HS-5 (cell line): ENCODE data around the gene GJC1.

Experiments
- DNase-seq: peaks from one replicate; pipeline ENCODE4 v3.0.0-alpha.2; 2012; ENCODE audit warnings: low read depth

The GJC1 gene

DNA sequence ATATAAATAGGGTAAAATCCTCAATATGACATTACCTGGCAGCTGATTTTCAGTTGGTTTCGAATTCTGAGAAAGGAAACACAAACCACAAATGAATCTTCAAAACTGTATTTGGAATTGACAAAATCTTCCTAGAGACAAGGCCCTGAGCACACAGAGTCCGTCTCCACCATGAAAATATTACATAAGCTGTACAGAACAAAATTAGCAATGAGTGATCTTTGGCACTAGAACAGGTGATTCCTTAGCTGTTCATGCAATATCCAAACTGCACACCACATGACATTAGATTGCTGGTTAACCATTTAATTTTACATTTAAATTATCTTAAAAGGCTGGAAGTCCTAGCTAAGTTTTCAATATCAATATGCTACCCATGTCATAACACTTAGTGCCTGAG is 31.7 kb downstream of the GJC1 start:
- no peak for DNase-seq

DNA sequence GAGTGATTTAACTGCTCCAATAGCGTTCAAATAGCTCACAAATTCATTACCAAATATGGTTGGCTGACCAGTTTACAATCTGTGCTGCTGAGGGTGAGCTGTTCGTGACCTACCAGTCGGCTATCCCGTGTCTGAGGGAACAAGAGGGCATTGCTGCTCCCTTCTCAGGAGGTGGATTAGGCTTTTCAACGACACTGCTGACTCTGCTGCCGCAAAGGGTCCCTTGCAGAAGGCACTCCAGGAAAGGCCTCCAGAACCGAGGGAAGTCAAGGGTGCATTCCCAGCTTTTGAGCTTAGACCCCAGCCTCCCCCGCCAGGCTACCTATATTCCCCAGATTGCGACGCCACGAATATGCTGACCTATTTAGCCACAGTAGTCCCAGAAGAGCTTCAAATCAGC is 32.3 kb downstream of the GJC1 start:
- no peak for DNase-seq

GRCh38 chr17:44796731-44797130 is 33.4 kb downstream of the GJC1 start:
- no peak for DNase-seq

- no peak for DNase-seq
These were observed 34.2 kb downstream of the GJC1 start for GRCh38 chr17:44795928-44796327.

DNA sequence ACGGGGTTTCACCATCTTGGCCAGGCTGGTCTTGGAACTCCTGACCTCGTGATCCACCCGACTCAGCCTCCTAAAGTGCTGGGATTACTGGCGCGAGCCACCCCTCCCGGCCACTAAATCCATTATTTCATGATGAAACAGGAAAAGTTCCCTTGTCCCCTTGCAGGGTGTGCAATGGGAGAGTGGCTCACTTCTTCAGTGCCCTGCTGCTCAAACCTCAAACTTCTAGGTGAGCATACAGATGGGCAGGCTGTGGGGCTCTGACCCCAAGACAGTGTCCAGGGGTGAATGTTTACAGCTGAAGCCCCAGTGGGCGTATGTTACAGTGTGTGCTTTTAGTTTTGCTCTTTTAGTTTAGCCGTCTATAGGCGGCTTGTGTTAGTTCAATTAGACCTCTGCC is 34.7 kb downstream of the GJC1 start:
- DNase-seq: no peak

GRCh38 chr17:44794851-44795413 is 35.2 kb downstream of the GJC1 start:
- peak; percentile 92 for DNase-seq

DNA sequence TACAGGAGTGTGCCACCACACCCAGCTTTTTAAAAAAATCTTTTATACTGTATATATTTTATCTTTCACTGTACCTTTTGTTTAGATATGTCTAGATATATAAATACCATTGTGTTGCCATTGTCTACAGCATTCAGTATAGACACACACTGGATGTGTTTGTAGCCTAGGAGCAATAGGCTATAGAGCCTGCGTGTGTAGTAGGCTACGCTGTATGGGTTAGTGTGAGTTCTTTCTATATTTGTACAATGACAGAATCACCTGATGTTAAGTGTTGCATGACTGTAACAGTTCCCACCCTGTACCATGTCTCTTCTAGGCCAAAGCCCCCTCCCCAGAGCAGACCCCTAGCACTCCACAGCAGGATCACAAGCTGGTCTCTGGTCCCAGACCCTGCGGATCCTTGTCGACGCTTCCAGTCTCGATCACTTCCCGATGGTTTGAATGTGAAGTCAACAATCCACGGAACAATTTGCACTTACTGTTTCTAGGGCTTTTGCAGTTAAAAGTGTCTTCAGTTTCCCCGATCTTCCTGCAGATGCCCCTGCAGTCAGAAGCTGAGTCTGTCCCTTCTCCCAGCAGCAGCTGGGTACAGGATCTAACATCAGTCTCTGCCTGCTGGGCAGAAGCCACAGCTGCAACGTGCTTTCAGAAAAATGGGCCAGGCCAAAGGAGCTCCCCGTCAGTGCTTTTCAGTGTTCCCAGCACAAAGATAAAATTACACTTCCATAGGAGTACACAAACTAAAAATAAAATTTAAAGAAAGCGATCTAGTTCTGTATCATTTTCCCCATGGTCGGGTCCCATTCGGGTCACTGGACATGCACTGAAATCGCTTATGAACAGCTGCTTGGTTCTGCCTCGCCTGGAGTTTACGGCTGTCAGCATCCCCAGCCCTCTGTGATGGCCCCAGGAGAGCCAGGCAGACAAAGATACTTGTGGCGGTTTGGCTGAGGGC is 35.9 kb downstream of the GJC1 start:
- DNase-seq: no peak

- no peak for DNase-seq
These were observed 37.8 kb downstream of the GJC1 start for GRCh38 chr17:44792276-44792675.

DNA sequence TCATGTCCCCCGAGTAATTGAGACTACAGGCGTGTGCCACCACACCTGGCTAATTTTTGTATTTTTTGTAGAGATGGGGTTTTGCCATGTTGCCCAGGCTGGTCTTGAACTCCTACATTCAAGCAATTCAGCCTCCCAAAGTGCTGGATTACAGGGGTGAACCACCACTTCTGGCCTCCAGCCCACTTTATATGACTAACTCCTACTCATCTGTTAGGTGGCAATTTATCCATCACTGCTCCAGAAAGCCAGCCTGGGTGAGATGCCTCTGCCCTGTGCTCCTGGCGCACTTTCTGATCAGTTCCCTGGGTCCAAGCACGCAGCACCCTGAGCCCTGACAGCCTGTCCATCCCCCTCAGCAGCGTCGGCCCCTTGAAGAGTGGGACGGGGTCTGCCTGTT is 41.9 kb downstream of the GJC1 start:
- DNase-seq: no peak

GRCh38 chr17:44787271-44787940 is 42.7 kb downstream of the GJC1 start:
- DNase-seq: no peak

- DNase-seq: no peak
These were observed 43.5 kb downstream of the GJC1 start for GRCh38 chr17:44786551-44787081.

- DNase-seq: no peak
These were observed 44.2 kb downstream of the GJC1 start for GRCh38 chr17:44785921-44786320.

GRCh38 chr17:44782326-44782850 is 47.7 kb downstream of the GJC1 start:
- DNase-seq: no peak

- no peak for DNase-seq
These were observed 48.3 kb downstream of the GJC1 start for GRCh38 chr17:44781551-44782325.

DNA sequence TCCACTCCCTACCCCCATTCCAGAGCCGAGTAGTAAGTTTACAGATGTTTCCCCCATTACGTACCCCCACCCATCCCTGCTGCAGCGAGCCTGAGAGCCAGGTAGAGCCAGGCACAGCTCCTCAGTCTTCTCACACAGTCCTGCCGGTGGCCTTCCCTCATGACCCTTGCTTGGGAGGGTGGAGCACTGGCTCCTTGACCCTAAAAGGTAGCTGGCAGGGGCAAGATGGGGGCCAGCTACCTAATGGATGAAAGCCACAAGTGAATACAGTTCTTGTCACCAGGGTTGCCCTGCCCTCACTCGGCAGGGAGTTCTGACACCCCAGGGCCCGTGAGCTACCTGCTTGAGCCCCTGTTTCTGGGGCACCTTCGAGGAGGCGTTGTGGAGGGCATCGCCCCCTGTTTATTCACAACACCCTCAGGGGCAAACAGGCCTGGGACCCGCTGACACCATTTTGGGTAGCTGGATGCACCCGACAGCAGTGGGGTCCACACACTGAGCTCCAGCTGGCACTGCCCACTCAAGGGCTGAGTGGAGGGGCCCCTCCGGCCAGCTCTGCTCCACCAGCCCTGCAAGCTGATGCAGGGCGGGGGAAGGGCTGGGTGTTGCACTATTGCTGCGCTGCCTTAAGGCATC is 49.1 kb downstream of the GJC1 start:
- no peak for DNase-seq

GRCh38 chr17:44780161-44780560 is 49.9 kb downstream of the GJC1 start:
- DNase-seq: no peak

- DNase-seq: no peak
These were observed 50.7 kb downstream of the GJC1 start for GRCh38 chr17:44779211-44780025.

- DNase-seq: no peak
These were observed 51.4 kb downstream of the GJC1 start for GRCh38 chr17:44778656-44779210.

- DNase-seq: no peak
These were observed 52.4 kb downstream of the GJC1 start for GRCh38 chr17:44777394-44778348.
